GM19324 (cell line): ENCODE data around the gene HMGB4.

ENCODE experiments used
- ATAC-seq: cut with Tn5 transposase; IDR thresholded peaks from one replicate; pipeline ENCODE4 v1.9.1; 2021; ENCODE audit warnings: mild to moderate bottlenecking, moderate library complexity; ENCODE audit not compliant: unreplicated experiment, low FRiP score

HMGB4 gene

GRCh38 chr1:33846861-33847260, 17.0 kb upstream of the HMGB4 start:
- no peak for ATAC-seq

- no peak for ATAC-seq
Observed at GRCh38 chr1:33848205-33848937, 15.5 kb upstream of the HMGB4 start.

DNA sequence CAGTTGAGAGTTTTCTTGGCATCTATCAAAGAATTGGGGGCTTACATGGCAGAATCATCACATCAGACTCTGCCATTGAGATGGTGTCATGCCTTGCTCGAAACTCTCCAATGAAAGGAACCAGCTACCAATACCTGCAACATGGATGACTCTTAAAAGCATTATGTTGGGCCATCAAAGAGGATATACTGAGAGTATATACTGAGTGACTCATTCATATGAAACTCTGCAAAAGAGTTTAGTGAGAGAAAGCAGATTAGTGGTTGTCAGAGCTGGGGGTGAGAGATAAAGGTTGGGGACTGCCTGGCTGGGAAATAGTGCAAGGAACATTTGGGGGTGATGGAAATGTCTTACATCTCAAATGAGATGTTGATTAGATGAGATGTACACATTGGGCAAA, 14.7 kb upstream of the HMGB4 start:
- no peak for ATAC-seq

DNA sequence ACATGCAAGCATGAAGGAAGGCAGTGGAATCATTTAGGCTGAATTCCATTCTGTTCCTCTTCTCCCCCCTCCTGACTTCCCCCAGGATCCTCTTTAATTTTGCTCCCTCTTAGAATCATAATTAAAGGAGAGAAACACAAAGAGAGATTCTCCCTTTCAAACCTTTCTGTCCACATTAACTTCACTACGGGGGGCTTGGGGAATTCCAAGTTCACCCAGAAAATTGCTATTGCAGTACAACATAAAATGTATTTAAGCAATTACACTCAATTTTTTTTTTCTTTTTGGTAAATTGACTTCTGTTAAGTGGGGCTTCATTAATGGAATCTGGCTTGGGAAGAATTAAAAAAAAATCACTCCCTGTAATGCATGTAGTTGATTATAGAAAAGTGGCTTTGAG, 13.4 kb upstream of the HMGB4 start:
- no peak for ATAC-seq

DNA sequence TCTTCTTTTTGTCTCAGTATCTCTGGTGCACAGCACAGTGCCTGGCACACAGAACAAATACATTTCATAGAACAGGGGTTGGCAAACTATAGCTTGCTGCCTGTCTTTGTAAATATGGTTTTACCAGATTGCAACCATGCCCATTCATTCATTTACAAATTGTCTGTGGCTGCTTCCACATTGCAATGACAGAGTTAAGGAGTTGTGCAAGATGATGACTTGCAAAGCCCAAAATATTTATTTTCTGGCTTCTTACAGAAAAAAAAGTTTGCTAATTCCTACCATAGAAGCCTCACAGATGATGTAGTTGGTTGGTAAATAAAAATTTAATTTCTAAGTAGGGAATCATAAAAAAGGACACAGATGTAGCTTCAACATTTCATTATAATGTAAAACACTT, 11.2 kb upstream of the HMGB4 start:
- no peak for ATAC-seq

DNA sequence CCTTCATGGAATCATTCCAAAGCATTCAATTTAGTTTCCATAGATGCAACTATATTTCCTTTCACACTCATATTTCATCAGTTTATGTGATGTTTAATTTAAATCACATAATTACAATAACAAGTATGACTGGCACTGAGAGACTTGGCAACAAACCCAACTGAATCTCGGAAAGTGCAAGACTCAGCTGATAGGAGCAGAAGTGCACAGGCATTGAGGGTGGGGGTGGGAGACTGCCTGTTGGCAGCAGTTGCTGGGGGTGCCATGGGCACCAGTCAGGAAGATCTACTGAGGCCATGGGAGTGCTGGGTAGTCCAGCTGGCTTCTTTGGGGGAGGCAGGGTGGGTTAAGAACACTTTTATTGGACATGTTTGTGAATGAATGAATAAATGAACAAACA, 10.4 kb upstream of the HMGB4 start:
- ATAC-seq, result no peak

DNA sequence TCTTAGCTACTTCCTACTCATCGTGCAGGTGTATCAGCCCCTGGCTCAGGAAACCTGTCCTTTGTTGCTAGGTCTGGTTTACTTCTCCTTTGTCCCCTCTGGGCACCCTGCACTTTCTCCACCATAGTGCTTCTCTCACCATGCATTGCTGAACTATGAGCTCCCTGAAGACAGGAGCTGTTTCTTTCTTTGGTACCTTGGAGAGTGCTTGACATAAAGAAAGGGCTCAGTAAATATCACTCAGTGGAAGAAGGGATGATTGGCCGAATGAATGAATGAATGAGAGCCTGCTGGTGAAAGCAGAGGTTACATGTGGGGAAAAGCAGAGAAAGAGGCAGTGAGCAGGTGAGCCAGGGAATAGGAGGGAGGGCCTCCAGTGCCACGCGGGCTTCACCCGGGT, 9.8 kb upstream of the HMGB4 start:
- no peak for ATAC-seq

- ATAC-seq, result no peak
Observed at GRCh38 chr1:33860671-33861070, 3.2 kb upstream of the HMGB4 start.

DNA sequence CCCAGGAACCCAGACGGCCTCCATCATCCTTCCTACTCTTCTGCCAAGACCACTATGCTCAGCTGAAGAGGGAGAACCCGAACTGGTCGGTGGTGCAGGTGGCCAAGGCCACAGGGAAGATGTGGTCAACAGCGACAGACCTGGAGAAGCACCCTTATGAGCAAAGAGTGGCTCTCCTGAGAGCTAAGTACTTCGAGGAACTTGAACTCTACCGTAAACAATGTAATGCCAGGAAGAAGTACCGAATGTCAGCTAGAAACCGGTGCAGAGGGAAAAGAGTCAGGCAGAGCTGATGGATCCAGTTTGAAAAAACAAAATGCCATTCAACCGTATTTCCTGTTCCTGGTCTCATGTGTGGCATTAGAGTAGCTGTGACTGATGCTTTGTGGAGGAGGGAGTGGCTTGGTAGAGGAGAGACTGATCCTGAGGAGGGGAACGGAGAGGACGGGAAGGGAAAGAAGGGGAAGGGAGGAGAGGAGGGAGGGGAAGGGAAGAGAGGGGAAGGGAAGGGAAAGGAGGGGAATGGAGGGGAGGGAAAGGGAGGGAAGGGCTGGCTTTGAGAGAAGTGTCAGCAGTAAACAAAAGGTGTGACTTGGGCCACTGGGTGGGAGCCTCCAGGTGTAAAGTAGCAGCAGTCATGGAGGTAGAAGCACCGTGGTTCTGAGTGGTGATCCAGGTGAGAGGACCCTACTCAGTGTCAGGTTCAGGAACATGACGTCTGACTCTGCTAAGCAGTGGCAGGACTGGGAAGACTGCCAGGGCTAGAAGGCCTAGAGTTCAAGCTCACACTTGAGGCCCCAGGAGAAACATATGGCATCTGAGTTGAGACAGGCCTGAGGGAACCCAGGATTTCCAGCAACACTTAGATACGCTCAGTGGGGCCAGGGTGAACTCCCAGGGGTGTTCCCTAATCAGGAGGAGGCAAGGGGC, 846 bp downstream of the HMGB4 start:
- no peak for ATAC-seq

DNA sequence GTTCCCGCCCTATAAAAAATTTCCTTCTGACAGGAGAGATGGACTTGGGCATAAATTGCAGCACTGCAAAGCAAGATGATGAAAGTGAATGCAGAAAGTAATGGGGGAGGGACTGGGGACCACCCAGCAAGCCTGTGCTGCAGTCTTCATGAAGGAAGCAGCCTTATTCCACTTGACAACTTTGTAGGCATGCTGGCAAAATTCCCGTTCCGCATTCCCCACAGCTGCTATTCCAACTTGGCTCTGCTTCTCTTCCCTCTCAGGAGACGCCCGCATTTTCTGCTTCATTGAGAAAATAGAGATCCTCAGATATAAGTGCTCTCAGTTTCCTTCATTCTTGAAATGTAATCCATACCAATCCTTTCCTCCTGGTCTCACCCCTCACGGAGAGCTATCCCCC, 2.4 kb downstream of the HMGB4 start:
- ATAC-seq, result no peak

DNA sequence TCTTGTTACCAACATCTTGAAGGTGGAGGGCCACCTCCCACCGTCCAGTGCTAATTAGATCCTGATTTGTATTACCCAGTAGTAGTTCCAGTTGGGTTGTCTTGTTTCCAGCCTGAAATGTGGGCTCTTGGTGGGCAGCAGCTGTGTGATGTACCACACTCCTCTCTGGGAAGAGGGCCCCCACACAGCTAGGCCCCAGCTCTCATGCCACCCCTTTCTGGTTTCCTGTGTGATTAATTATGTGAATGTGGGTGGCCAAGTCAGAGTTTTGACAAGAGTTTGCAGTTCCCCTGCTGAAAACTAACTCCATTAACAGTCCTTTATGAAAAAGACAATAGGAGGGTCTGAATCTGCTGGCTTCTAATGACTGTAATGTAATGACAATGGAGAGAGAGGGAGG, 3.8 kb downstream of the HMGB4 start:
- no peak for ATAC-seq

DNA sequence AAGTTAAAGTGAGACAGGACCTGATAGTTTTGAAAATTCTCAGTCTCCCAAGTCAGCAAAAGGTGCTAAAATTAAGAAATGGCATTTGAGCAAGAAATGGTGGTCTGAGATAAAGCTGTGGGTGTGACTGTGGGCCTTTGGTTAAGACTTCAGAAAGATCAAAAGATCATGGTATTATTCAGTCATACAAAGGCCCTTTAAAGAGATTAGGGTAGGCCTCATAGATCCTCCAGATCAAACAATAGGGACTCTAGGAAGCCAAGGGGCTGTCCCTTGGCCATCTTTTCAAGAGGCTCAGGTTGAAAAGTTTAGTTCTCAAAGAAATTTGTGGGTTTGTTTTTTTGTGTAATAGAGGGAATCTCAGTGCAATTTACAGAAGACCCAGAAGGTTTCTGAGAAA, 8.4 kb downstream of the HMGB4 start:
- ATAC-seq, result no peak

DNA sequence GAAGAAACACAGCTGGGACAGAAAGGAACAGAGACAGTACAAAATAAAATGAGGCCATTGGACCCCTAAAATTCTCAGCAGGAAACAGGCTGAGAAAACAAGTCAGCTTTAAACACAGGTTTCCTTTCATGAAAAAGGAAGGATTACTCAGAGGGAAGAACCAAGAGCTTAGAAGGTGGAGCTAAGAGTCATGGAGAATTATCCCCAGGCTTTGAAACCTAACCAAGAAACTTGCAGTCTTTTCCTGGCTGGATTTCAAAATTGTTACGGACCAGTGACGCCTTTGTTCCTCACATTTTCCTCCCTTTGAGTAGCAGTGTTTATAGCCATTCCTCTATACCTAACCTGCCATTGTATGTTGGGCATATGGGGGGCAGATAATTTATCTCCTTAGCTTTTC, 8.8 kb downstream of the HMGB4 start:
- ATAC-seq, result no peak

DNA sequence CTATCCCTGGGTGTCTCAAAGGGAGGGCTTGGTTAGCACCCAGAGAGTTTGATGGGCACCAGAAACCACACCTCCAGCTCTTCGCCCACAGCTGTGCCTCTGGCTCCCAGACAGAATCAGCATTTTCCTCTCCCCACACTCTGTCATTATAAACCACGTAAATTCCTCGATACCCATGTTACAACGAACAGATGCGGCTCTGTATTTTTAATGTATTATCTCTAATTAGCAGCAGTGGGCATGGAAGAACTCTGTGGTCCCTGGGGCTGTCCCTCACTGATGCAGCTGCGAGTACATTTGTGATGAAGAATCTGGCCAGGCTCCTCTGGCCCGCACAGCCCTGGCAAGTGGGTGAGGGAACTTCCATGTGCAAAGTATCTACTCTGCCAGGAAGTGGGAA, 10.8 kb downstream of the HMGB4 start:
- ATAC-seq, result no peak

GRCh38 chr1:33875862-33876261, 12.0 kb downstream of the HMGB4 start:
- ATAC-seq, result no peak

- no peak for ATAC-seq
Observed at GRCh38 chr1:33876970-33877650, 13.2 kb downstream of the HMGB4 start.

GRCh38 chr1:33878392-33878791, 14.5 kb downstream of the HMGB4 start:
- ATAC-seq, result no peak

DNA sequence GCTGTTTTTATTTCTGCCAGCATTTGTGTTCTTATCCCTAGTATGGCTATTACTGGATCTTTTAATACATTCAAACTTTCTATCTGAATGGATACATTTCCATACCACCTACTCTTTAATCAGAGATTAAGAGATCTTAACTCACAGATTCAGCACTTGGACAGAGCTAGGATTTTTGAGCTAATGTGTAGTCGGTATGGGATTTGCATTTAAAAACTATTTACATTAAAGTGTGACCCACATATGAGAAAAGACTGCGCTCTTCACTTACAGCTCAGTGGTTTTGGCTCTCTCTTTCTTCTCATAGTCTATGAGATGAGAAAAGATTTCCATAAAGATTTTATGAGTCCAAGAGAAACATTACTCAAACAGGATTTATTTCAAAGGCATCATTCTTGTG, 16.4 kb downstream of the HMGB4 start:
- no peak for ATAC-seq

DNA sequence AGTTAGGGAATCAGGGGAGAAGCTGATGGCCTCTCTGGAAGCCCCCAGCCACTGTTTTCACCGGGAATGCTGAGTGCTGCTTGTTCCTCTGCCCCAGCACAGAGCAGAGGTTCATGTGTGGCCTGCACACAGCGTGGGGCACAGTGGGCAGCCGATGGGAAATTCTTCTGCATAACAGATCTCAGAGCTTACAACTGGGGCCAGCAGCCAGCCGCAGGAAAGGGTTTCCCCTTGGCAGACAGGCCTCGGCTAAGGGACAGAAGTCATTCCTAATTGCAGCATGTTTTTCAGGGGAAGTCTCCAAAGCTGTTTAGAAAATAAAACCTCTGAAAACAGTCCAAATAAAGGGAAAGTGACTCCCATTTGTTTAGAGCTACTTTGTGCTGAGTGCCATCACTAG, 22.6 kb downstream of the HMGB4 start:
- no peak for ATAC-seq

DNA sequence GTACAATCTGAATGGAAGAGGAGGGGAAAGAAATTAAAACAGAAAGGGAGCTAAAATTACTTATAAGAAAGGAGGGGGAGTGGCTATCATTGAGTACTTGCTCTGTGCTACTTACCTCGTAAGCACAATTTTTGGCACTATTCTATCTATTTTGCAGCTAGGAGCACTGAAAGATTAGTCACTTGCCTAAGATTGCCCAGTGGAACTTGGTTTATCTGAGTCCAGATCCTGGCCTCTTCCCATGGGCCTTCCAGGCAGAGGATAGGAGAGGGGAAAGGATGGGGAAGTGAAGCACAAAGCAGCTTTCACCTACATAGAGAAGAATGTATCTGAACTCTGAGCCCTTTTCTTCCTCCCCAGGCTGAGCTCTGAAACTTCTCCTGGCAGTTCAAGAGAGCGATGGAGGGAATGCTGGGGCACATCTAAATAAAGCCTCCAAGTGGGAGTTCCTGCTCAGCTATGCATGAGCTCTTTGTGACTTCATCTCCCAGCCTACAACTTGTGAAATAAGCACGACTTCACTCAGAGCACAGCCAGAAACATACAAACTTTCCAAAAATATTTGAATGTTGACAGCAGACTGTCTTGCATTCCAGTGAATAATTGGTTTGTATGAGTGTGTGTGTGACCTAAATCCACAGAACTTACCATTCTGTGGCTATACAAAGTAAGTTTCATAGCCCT, 29.4 kb downstream of the HMGB4 start:
- no peak for ATAC-seq

DNA sequence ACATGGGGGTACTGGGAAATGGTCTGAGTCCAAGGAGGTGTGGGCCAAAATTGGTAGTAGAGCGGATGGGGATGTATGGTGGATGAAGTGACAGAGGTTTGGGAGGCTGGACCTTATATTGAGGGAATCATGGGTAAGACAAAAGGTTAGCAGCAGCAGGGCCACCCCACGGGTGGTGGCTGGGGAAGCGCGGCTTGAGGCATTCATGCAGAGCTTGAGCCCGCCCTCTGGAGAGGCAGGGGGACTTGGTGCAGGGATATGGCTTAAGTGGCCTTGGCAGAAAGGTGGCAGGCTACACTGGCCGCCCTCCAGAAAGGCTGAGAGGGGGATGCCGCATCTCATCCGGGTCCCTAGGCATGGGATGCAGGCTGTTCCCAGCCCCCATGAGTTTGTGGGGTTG, 31.5 kb downstream of the HMGB4 start:
- ATAC-seq, result no peak
